Dedifferentiated amniotic fluid mesenchymal stem cell (primary cell): ENCODE measurements around the gene FAAH.
"Not testable (repeated sequence)": the region's sequence is repeated elsewhere in the genome, so short reads cannot be mapped to it uniquely, and the experiment has no call there.

ENCODE experiments used
- DNase-seq: peaks from one replicate; pipeline ENCODE4 v3.0.0-alpha.2; 2016; ENCODE audit errors: extremely low spot score

The FAAH gene

DNA sequence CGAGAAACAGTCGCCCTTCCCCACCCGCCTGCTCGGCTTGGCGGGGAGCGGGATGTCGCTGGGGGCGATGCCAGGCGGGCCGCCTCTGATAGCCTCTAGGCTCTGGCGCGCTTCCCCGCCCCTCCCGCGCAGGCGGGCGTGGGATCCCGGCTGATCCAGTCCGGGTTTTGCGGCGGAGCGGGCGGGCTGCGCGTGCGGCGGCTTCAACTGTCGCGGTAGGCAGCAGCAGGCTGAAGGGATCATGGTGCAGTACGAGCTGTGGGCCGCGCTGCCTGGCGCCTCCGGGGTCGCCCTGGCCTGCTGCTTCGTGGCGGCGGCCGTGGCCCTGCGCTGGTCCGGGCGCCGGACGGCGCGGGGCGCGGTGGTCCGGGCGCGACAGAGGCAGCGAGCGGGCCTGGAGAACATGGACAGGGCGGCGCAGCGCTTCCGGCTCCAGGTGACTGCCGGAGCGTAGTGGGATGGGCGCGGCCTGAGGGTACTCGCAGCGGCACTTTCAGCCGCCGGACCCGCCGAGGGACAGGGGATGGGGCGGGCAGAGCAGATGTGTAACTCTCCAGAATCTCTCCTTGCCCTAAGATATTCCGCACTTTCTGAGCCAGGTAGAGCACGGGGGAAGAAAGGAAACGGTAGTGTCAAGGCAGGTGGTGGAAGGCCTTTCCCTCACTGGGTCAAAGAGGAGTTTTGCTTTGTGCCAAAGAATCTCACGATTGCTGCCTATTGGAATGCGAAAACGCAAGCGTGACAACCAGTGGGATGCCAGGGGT, at the start of gene FAAH:
Gene FAAH, plus strand, starts transcription at position 210 of the 764 bp plus-strand sequence. Its CDS starts 32 bp downstream, at position 242.
- no peak for DNase-seq

DNA sequence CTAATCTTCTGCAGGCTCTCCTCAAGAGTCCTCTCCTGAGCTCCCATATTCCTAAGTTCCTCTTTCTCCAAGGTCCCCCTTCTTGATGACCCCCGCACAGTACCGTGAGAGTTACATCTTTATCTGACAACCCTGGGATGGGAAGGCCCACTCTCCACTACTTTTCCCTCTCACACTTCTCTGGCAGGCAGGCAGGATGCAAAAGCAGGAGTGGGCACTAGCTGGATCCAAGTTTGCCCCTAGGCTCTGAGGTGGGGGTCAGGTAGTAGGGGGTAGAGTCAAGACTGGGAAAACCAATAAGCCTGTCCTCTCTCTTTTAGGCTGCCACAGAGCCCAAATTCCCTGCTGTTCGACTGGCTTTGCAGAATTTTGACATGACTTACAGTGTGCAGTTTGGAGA, 49.6 kb upstream of the FAAH start:
- DNase-seq, result no peak

DNA sequence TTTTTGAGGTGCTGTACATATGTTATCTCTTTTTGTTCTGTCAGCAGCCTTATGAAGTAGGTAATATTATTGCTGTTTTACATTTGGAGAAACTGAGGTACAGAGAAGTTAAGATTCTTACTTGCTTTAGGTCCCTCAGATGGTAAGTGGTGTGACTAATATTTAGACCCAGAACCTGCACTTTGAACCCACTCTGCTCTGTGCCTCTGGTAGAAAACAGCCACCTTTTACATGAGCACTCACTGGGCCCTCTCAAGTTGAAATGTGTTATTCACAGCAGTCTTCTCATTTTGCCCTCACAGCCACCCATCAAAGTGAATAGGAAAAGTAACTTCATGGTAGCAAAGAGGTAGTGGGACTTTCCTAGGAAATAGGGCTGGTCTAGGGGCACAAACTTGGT, 48.8 kb upstream of the FAAH start:
- DNase-seq, result no peak

DNA sequence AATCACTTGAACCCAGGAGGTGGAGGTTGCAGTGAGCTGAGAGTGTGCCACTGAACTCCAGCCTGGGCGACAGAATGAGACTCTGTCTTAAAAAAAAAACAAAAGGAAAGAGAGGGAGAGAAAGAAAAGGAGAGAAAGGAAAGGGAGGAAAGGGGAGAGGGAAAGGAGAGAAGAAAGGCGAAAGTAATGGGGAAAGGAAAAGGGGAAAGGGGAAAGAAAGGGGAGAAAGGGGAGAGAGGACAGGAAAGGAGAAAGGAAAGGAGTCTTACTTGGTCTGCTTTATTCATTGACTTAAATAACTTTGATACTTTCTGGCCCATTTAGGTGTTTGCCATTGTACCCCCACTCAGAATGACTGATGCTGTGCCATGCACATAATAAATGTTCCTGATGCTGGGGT, 41.8 kb upstream of the FAAH start:
- DNase-seq, result no peak

DNA sequence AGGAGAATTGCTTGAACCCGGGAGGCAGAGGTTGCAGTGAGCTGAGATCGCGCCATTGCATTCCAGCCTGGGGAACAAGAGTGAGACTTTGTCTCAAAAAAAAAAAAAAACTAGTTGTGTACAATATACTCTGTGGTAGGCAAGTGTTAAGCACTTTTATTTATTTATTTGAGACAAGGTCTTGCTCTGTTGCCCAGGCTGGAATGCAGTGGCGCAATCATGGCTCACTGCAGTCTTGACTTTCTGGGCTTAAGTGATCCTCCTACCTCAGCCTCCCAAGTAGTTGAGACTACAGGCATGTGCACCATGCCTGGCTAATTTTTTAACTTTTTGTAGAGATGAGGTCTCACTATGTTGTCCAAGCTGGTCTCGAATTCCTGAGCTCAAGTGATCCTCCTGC, 38.2 kb upstream of the FAAH start:
- not testable (repeated sequence) for DNase-seq

DNA sequence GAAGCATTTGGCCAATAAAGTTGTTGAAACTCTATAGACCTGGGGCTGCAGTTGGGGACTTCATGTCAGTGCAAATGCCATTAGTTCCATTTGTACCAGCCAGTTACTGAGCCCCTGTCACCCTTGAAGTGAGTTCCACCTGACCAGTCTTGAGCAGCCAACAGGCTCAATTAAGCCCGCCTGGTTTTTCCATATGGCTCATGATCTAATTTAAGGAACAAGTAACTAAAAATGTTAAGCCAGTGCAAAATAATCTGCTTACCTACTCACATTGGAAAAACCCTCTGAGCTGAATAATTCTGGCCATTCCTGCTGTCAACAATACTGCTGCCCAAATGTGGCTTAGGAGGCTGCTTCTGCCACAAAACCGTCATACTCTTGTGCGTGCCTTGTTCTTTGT, 32.0 kb upstream of the FAAH start:
- no peak for DNase-seq

DNA sequence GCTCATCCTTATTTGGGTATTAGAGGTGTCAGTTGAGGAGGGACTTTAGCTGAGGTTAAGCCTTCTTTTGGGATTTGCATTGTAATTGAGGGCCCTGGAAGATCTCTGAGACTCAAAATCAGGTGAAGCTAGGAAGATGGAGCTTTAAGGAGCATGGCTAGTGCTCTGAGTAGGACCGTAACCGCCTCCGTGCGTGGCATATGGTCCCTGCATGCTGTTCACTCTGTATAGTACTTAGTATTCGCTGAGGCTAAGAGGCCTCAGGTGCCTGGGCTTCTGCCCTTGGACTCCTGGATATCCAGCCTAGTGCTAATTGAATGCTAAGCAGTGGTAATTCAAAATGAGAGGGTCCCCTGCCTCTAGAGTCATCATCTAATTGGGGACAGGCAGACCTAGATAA, 31.0 kb upstream of the FAAH start:
- DNase-seq, result no peak

DNA sequence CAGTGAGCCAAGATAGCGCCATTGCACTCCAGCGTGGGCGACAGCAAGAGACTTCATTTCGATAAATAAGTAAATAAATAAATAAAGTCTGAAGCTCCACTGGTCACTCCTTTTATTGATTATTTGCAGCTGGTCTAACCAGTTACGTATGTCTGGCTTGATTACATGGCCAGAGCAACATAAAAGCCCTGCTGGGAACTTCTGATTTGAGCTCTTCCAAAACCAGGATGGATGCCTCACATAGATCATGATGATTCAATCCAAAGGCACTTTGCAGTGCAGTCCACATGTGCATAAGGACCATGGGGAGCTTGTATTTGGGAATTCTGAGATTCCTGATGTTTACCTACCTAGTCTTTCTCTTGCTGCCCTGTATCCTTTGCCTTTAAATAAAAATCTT, 29.5 kb upstream of the FAAH start:
- DNase-seq, result peak; percentile 11

DNA sequence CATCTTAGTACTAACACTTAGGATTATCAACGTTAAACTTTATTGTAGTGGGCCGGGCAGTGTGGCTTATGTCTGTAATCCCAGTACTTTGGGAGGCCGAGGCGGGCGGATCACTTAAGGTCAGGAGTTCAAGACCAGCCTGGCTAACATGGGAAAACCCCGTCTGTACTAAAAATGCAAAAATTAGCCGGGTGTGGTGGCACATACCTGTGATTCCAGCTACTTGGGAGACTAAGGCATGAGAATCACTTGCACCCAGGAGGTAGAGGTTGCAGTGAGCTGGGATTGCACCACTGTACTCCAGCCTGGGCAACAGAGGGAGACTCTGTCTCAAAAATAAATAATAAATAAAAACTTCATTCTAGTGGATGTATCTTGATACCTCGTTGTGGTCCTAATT, 28.3 kb upstream of the FAAH start:
- not testable (repeated sequence) for DNase-seq

DNA sequence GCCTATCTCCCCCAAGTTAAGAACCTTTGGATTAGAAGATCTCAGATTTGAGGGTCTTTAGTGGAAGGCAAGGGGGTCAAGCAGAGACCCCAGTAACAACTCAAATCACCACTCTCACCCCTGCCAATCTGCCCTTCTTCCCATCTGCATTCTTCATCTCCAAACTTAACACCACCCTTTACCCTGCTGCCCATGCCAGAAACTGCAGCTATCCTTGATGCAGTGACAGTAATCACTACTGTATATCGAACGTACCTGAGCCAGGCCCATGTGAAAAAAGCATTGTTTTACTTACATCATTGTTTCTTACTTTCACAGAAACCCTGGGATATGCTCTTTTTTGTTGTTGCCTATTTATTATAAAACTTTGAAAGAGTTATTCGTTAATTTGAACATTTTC, 27.0 kb upstream of the FAAH start:
- DNase-seq, result no peak

DNA sequence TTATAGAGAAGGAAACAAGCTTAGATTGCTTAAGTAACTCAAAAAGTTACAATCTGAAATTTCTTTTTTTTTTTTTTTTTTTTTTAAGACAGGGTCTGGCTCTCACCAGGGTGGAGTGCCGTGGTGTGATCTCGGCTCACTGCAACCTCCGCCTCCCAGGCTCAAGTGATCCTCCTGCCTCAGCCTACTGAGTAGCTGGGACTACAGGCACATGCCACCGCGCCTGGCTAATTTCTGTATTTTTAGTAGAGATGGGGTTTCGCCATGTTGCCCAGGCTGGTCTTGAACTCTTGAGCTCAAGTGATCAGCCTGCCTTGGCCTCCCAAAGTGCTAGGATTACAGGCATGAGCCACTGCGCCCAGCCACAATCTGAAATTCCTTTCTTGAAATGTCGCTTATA, 26.4 kb upstream of the FAAH start:
- DNase-seq, result not testable (repeated sequence)

DNA sequence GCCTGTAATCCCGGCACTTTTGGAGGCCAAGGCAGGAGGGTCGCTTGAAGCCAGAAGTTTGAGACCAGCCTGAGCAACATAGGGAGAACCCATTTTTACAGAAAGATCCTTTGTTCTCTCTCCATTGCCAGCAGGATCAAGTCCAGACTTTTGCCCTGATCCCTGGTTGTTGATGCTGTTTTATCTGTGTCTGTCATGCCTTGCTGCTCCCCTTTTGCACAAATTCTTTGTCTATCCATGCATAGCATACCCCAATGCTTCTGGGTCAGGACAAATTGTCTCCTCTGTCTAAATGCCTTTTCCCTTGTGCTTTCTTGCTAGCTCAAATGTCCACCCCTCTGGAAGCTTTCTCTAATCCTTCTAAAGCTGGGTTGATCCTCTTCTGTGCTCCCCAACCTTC, 25.3 kb upstream of the FAAH start:
- no peak for DNase-seq

DNA sequence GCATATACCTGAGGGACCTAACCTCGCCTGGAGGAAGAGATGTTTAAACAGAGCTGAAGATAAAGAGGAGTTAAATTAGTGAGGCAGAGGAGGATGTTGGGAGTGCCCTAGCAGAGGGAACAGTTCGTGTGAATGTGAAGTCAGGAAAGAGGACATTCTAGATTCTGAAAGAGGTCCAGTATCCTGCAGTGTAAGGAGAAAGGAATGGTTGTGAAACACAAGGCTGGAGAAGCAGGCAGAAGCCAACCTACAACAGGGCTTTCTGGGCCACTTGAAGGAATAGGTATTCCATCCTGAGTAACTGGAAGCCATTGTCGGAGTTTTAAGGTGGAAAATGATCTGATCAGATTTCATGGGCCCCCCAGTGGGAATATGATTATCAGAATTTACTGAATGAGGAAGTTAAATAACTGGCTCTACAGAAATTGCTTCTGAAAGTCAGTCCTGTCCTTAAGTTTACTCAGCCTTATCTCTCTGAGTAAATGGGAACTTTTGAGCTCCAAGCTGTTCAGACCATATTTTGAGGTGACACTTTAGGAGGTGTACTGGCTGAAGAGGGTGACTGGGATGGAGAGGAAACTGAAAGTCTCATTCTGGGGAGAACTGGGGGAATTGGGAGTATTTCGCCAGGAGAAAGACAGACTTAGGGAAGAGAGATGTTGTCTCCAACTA, 24.4 kb upstream of the FAAH start:
- no peak for DNase-seq

DNA sequence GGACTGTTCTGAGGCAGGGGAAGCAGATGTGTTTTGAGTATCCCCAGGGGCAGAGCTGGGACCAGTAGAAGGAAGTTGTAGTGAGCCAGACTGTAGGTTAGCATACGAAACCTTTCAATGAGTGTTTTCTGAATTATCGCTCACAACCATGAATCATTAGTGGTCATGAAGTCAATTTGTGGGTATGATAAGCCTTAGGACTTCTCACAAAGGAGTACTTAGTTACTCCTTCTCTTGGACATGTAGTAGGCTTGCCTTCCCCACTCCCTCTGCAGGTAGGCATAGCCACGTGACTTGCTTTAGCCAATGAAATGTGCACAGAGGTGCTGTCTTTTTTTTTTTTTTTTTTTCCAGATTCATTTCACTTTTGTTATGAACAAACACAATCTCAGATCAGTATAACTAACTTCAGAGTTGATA, 23.9 kb upstream of the FAAH start:
- no peak for DNase-seq

DNA sequence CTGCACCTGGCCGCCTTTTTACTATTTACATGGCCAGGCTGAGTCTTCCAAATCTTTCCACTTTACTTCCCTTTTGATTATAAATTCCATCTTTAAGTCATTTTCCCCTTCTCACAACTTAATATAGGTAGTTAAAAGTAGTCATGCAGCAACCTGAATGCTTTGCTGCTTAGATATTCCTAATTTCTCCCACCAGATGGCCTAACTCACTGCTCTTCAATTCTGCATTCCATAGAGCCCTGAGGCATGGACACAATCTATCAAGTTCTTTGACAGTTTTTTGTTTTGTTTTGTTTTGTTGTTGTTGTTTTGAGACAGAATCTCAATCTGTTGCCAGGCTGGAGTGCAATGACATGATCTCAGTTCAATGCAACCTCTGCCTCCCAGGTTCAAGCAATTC, 21.7 kb upstream of the FAAH start:
- DNase-seq, result no peak

DNA sequence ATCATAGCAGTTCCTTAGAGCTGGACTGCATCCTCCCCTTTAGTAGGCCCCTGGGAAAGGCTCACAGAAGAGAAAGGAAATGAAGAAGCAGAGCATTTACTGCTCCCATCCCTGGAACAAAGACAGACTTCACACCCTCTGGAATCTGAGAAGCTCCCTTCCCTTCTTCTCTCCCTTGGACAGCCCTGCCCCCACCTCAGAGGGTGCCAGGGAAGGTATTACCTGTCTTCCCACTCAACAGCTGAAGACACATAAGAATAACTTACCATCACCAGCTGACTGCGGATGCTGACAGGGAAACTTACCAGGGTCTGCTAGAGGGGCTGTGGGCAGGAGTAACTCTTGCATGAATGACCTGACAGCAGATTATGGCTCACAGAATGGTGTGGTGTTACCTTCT, 14.1 kb upstream of the FAAH start:
- no peak for DNase-seq

DNA sequence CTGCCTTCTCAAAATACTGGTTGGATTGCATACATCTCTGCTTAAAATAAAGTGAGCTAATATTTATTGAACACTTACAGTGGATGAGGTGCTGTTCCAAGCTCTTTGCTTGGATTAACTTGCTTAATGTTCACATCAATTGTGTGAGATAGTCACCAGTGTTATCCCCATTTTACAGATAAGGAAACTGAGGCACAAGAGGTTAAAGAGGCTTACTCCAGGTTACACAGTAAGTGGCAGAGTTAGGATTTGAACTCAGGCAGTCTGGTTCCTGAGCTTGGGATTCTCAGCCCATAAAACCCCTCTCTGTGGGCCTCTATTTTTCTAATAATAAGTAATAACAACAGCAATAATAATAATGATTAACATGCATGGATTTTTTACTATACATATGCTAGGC, 13.6 kb upstream of the FAAH start:
- DNase-seq, result no peak

DNA sequence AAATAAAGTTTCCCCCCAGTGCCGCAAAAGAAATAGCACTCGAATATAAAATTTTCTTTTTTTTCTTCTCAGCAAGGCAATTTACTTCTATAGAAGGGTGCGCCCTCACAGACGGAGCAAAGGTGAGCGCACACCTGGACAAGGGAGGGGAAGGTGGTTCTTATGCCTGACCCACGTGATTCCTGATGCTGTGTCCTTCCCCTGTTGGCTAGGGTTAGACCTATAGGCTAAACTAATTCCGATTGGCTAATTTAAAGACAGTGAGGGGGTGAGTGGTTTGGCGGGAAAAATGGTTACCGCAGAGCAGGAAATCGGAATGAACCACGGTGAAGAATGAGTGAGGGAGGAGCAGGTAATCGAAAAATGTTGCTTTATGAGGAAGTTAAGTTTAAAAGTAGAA, 607 bp upstream of the FAAH start:
- no peak for DNase-seq

DNA sequence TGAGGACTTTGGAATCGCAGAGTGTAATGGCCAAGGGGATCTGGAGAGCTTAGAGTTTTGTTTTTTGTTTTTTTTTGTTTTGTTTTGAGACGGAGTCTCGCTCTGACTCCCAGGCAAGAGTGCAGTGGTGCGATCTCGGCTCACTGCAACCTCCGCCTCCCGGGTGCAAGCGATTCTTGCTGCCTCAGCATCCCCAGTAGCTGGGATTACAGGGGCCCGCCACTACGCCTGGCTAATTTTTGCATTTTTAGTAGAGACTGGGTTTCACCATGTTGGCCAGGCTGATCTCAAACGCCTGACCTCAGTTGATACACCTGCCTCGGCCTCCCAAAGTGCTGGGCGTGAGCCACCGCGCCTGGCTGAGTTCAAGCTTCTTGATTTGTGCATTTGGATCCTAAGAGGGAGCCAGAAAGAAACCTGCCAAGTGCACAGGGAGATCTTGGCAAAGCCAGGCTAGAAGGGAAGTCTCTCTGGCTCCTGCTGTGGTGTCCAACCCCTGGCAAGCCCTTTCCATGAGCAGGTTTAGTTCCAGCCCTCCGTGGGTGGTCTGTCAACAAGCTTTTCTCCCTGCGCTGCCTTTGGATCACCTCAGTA, 852 bp downstream of the FAAH start:
- DNase-seq, result no peak

DNA sequence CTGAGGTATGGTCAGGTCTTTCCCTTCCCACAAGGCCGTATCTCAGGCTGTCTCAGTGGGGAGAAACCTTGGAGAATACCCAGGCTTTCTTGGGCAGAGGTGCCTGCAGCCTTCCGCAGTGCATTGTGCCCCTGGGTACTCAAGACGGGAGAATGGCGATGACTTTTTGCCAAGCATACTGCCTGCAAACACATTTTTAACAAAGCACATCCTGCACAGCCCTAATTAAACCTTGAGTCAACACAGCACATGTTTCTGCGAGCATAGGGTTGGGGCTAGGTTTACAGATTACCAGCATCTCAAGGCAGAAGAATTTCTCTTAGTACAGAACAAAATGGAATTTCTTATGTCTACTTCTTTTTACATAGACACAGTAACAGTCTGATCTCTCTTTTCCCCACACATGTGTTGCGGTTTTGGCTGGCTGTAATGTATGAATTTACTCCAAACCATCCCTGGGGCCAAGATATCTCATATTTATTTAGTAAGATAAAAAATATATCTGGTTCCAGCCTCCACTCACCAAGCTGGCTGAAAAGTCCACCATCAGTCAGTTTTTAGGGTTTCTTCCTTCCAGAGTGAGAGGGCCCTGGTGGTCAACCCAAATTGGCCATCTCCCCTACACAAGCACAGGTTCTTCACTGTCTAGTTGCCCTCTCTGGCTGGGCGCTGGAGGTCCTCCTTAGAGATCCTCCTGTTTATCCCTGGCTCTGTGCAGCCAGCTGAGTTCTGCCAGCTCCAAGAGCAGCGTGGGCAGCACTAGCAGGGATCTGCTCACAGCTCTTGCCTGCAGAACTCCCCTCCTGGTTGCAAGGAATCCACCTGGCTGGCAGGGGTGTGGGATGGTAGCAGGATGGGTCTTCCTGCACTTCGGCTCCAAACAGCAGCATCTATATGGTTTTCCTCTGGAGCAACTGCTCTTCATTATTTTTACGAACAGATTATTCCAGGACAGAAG, 2.6 kb downstream of the FAAH start:
- DNase-seq, result no peak

DNA sequence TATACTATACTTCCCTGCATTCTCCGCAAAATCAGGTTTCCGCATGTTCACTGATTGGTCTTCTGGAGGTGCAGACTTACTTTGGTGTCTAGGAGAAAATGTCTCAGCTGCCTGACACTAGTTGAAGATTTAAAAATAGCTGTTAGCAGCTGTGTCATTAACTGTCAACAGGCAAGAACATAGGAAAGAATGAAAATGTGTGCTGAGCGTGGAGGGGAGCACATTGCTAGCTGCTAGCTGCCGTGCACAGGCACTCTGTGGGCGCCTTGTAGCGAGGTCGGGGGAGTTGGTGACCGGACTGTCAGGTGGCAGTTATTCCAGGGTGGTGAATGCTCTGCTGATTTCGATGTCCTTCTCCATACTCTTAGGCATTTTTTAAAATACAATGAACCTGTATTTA, 5.2 kb downstream of the FAAH start:
- no peak for DNase-seq

DNA sequence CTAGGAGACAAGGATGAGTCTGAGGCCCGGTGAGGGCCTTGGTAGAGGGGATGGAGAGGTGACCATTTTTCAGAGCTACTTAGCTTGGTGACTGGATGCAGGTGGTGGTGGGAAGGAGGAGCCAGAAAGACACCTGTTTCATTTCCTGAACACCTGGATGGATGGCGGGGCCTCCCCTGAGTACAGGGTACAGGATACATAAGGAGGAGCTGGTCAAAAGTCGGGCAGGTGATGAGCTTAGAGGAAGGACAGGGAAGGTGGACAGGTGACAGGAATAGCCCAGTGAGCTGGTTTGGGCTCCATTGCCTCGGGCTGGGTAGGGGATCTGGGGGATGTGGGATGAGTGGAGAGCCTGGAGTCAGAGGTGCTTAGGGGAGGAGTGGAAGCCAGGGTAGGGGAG, 6.3 kb downstream of the FAAH start:
- no peak for DNase-seq
